SK-N-SH (cell line): ENCODE measurements around the gene COP1. TPM values are rescaled to one million over a fixed set of nuclear protein-coding genes. Genes with fewer than 3 reads are reported as not detected.

Source experiments
- CTCF ChIA-PET: fragments of 300-600, 350-600 bp; formaldehyde crosslinking; extraction: SDS; loops from one replicate; lab custom pipeline; 2021; lab: Yijun Ruan, JAX
- POLR2A ChIA-PET: fragments of 350-600 bp; sonication (Branson Sonifier 250); formaldehyde crosslinking; extraction: SDS; loops from one replicate; lab custom pipeline; 2020; ENCODE audit warnings: antibody characterized with exemption, inconsistent platforms; lab: Yijun Ruan, JAX
- DNase-seq: peaks from one replicate; pipeline ENCODE4 v3.0.0; 2012
- H2AFZ ChIP-seq: fragments of 200-600 bp; sonication (generic); 2 replicates; pipeline ENCODE4 v1.8.1; 2016; ENCODE audit warnings: antibody characterized with exemption, mild to moderate bottlenecking, low read depth
- H3F3A ChIP-seq: fragments of 200-600 bp; sonication (generic); replicated peaks from 2 replicates; pipeline ENCODE3; 2016; ENCODE audit warnings: antibody characterized with exemption, mild to moderate bottlenecking; ENCODE audit not compliant: insufficient read depth
- H3K27ac ChIP-seq, 2 experiments: fragments of 200-500 bp in 1 of 2; fragments of 200-600 bp in 1 of 2; sonication (Bioruptor generic) in 1 of 2; sonication (generic), shearing (Covaris generic) in 1 of 2; 2 replicates each; pipeline versions ENCODE4 v1.5.1 to v1.6.1; 2014 to 2016; ENCODE audit warnings: low read depth in 2 of 2, inconsistent platforms in 1 of 2, low read length in 1 of 2, mild to moderate bottlenecking in 1 of 2, mixed read lengths in 1 of 2
- H3K27me3 ChIP-seq: fragments of 200-600 bp; sonication (generic), shearing (Covaris generic); 2 replicates; pipeline ENCODE4 v1.6.1; 2016; ENCODE audit warnings: mixed run types; ENCODE audit not compliant: insufficient read depth
- H3K36me3 ChIP-seq, 2 experiments: fragments of 200-500 bp in 1 of 2; fragments of 200-600 bp in 1 of 2; sonication (Bioruptor generic) in 1 of 2; sonication (generic) in 1 of 2; replicated peaks in 1 of 2; 2 replicates each; pipeline versions ENCODE3 to v1.5.1; 2014 to 2016; ENCODE audit warnings: low read length in 1 of 2, mild to moderate bottlenecking in 1 of 2; ENCODE audit not compliant: insufficient read depth in 2 of 2, control insufficient read depth in 1 of 2
- H3K4me1 ChIP-seq, 2 experiments: fragments of 200-500 bp in 1 of 2; fragments of 200-600 bp in 1 of 2; sonication (Bioruptor generic) in 1 of 2; sonication (generic), shearing (Covaris generic) in 1 of 2; 2 replicates each; pipeline versions ENCODE4 v1.5.1 to v1.6.1; 2014 to 2016; ENCODE audit warnings: low read depth in 1 of 2, low read length in 1 of 2, mixed run types in 1 of 2; ENCODE audit not compliant: insufficient read depth in 2 of 2, control insufficient read depth in 1 of 2
- H3K4me2 ChIP-seq: fragments of 200-600 bp; sonication (generic), shearing (Covaris generic); 2 replicates; pipeline ENCODE4 v1.6.1; 2017; ENCODE audit warnings: mixed run types
- H3K4me3 ChIP-seq, 2 experiments: fragments of 200-500 bp in 1 of 2; fragments of 200-600 bp in 1 of 2; sonication (Bioruptor generic) in 1 of 2; sonication (generic), shearing (Covaris generic) in 1 of 2; 2 replicates each; pipeline versions ENCODE4 v1.5.1 to v1.8.1; 2014 to 2016; ENCODE audit warnings: low read depth in 2 of 2, inconsistent platforms in 1 of 2, low read length in 1 of 2, mild to moderate bottlenecking in 1 of 2, mixed read lengths in 1 of 2, moderate library complexity in 1 of 2
- H3K79me2 ChIP-seq: fragments of 200-600 bp; sonication (generic); 2 replicates; pipeline ENCODE4 v1.8.1; 2017; ENCODE audit warnings: mild to moderate bottlenecking; ENCODE audit not compliant: insufficient read depth
- H3K9ac ChIP-seq: fragments of 200-600 bp; sonication (generic); 2 replicates; pipeline ENCODE4 v1.6.1; 2017; ENCODE audit warnings: mixed run types
- H3K9me2 ChIP-seq: fragments of 200-600 bp; sonication (generic); 2 replicates; pipeline ENCODE4 v1.6.1; 2017; ENCODE audit warnings: mixed run types
- H3K9me3 ChIP-seq: fragments of 200-600 bp; sonication (generic); 2 replicates; pipeline ENCODE4 v1.6.1; 2017; ENCODE audit warnings: mixed run types, mild to moderate bottlenecking, moderate library complexity
- H4K20me1 ChIP-seq: fragments of 200-600 bp; sonication (generic); 2 replicates; pipeline ENCODE4 v1.6.1; 2017; ENCODE audit warnings: mild to moderate bottlenecking, mixed run types; ENCODE audit not compliant: insufficient read depth
- CHD2 ChIP-seq: fragments of 150-350 bp; IDR thresholded peaks from 2 replicates; pipeline ENCODE4 v1.6.1; 2018; ENCODE audit warnings: low read length; ENCODE audit not compliant: partially characterized antibody
- ELF1 ChIP-seq: IDR thresholded peaks from 2 replicates; pipeline ENCODE4 v1.4.0; 2012
- EP300 ChIP-seq, 2 experiments: IDR thresholded peaks; 2 replicates each; pipeline versions ENCODE4 v1.4.0 to v1.6.1; 2012; ENCODE audit warnings: borderline replicate concordance in 1 of 2, low read depth in 1 of 2, low read length in 1 of 2
- GABPA ChIP-seq: IDR thresholded peaks from 2 replicates; pipeline ENCODE4 v1.4.0; 2012; ENCODE audit warnings: low read depth, mild to moderate bottlenecking
- GATA2 ChIP-seq: sonication (generic); formaldehyde crosslinking; IDR thresholded peaks from 2 replicates; pipeline ENCODE4 v1.5.0; 2020; ENCODE audit warnings: mild to moderate bottlenecking, missing genetic modification reagents
- MEF2A ChIP-seq: IDR thresholded peaks from 2 replicates; pipeline ENCODE4 v1.4.0; 2012; ENCODE audit warnings: low read depth, borderline replicate concordance
- NFIC ChIP-seq: IDR thresholded peaks from 2 replicates; pipeline ENCODE4 v1.4.0; 2012; ENCODE audit warnings: borderline replicate concordance
- NRF1 ChIP-seq: IDR thresholded peaks from 2 replicates; pipeline ENCODE4 v1.6.1; 2012; ENCODE audit warnings: low read depth, mild to moderate bottlenecking, low read length
- RCOR1 ChIP-seq: fragments of 150-350 bp; IDR thresholded peaks from 2 replicates; pipeline ENCODE4 v1.6.1; 2017; ENCODE audit warnings: antibody characterized with exemption, low read length
- RFX5 ChIP-seq: IDR thresholded peaks from 2 replicates; pipeline ENCODE4 v1.6.1; 2012; ENCODE audit warnings: mild to moderate bottlenecking, improper control_type of control experiment, low read length
- RXRA ChIP-seq: IDR thresholded peaks from 2 replicates; pipeline ENCODE4 v1.4.0; 2012; ENCODE audit warnings: low read depth, mild to moderate bottlenecking, borderline replicate concordance
- SMC3 ChIP-seq: IDR thresholded peaks from 2 replicates; pipeline ENCODE4 v1.6.1; 2012; ENCODE audit warnings: low read depth, low read length, improper control_type of control experiment
- TAF1 ChIP-seq: IDR thresholded peaks from 2 replicates; pipeline ENCODE4 v1.6.1; 2012; ENCODE audit warnings: low read depth, mild to moderate bottlenecking, low read length, moderate library complexity, borderline replicate concordance
- TCF12 ChIP-seq: IDR thresholded peaks from 2 replicates; pipeline ENCODE4 v1.4.0; 2012
- TEAD4 ChIP-seq: IDR thresholded peaks from 2 replicates; pipeline ENCODE4 v1.4.0; 2012; ENCODE audit warnings: mild to moderate bottlenecking, borderline replicate concordance; ENCODE audit not compliant: insufficient read depth
- WGBS: methylation state at CpG from one replicate; pipeline ENCODE4 v1.1.6; 2017; ENCODE audit warnings: low lambda C conversion rate; 5-methylcytosine and 5-hydroxymethylcytosine counted together
- polyA plus RNA-seq, 3 experiments: library from polyadenylated mRNA; depleted of rRNA; stranded (reverse); fragments of >200 nt; gene quantifications; 2 replicates each; pipeline ENCODE4 v1.2.3, GENCODE V29; 2012
- TF ChIP-seq, protein P1 (sequence below): IDR thresholded peaks from 2 replicates; pipeline ENCODE4 v1.4.0; 2012; ENCODE audit warnings: low read depth
- TF ChIP-seq, protein P2 (sequence below): fragments of 150-350 bp; IDR thresholded peaks from 2 replicates; pipeline ENCODE4 v1.6.1; 2016; ENCODE audit warnings: mild to moderate bottlenecking, low read depth, low read length
- TF ChIP-seq, protein P3 (sequence below): fragments of 200-600 bp; sonication (generic); IDR thresholded peaks from 2 replicates; pipeline ENCODE4 v1.6.1; 2017; ENCODE audit warnings: antibody characterized with exemption, mild to moderate bottlenecking, moderate library complexity
- TF ChIP-seq, protein P4 (sequence below): IDR thresholded peaks from 2 replicates; pipeline ENCODE4 v1.4.0; 2012; ENCODE audit warnings: low read depth, borderline replicate concordance

The COP1 gene
- polyA plus RNA-seq, 1 of the 3 experiments (the other 2 are of a cell fraction) = 10.3 TPM

DNA sequence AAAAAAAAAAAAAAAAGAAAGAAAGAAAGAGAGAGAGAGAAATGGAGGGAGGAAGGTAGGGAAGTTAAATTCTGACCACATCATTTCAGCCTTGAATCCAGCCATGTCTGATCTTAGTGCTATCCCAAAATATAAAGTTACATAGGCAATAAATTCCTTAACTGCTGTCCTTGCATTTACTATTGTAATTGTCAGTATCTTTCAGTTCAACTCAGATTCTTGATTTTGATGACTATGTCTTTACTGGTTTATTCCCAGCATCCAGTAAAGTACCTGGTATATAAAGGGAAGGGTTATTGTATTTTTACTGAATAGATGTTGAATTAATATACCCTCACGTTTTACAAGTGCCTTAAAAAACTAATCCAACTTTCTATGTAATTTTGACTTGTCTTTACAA is 8.9 kb upstream of the COP1 start:
- WGBS = 3% methylated on average over 1 of the region's 1 CpG
- Histone ChIP-seq H3K36me3 (no peaks in the 10 kb centered on the region), H3K27ac (no peak overlapping the region), H3K4me3 (no peak overlapping the region), H3K9me3 (no peaks in the 10 kb centered on the region), H4K20me1 (no peaks in the 10 kb centered on the region), H2AFZ (no peak overlapping the region), H3K4me2 (no peak overlapping the region), H3K27me3 (no peaks in the 10 kb centered on the region), H3K79me2 (no peaks in the 10 kb centered on the region), H3K9me2 (no peaks in the 10 kb centered on the region), H3K4me1 (no peaks in the 10 kb centered on the region), H3K9ac (no peak overlapping the region), H3F3A (peaks cover 3% of the 10 kb centered on the region)
- no peak for DNase-seq
- ChIA-PET CTCF (no interaction called here), POLR2A (no interaction called here)
- TF ChIP-seq RXRA = no peak
- TF ChIP-seq MEF2A = no peak
- TF ChIP-seq, protein P1, sequence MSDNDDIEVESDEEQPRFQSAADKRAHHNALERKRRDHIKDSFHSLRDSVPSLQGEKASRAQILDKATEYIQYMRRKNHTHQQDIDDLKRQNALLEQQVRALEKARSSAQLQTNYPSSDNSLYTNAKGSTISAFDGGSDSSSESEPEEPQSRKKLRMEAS = no peak
- TF ChIP-seq RCOR1 = no peak
- TF ChIP-seq, protein P2, sequence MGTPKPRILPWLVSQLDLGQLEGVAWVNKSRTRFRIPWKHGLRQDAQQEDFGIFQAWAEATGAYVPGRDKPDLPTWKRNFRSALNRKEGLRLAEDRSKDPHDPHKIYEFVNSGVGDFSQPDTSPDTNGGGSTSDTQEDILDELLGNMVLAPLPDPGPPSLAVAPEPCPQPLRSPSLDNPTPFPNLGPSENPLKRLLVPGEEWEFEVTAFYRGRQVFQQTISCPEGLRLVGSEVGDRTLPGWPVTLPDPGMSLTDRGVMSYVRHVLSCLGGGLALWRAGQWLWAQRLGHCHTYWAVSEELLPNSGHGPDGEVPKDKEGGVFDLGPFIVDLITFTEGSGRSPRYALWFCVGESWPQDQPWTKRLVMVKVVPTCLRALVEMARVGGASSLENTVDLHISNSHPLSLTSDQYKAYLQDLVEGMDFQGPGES = no peak
- no peak for TF ChIP-seq GATA2 (CRISPR knock-in tag)
- TF ChIP-seq, protein P3, sequence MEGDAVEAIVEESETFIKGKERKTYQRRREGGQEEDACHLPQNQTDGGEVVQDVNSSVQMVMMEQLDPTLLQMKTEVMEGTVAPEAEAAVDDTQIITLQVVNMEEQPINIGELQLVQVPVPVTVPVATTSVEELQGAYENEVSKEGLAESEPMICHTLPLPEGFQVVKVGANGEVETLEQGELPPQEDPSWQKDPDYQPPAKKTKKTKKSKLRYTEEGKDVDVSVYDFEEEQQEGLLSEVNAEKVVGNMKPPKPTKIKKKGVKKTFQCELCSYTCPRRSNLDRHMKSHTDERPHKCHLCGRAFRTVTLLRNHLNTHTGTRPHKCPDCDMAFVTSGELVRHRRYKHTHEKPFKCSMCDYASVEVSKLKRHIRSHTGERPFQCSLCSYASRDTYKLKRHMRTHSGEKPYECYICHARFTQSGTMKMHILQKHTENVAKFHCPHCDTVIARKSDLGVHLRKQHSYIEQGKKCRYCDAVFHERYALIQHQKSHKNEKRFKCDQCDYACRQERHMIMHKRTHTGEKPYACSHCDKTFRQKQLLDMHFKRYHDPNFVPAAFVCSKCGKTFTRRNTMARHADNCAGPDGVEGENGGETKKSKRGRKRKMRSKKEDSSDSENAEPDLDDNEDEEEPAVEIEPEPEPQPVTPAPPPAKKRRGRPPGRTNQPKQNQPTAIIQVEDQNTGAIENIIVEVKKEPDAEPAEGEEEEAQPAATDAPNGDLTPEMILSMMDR = no peak
- no peak for TF ChIP-seq SMC3
- TF ChIP-seq TCF12 = no peak
- no peak for TF ChIP-seq NFIC
- TF ChIP-seq TAF1 = no peak
- TF ChIP-seq, protein P4, sequence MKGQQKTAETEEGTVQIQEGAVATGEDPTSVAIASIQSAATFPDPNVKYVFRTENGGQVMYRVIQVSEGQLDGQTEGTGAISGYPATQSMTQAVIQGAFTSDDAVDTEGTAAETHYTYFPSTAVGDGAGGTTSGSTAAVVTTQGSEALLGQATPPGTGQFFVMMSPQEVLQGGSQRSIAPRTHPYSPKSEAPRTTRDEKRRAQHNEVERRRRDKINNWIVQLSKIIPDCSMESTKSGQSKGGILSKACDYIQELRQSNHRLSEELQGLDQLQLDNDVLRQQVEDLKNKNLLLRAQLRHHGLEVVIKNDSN = no peak
- TF ChIP-seq ELF1 = no peak
- TF ChIP-seq NRF1 = no peak
- TF ChIP-seq EP300 (IDR thresholded peaks at IDR 0.05; ENCODE audit: borderline replicate concordance in 1 of 2, low read depth in 1 of 2, low read length in 1 of 2) = no peak
- TF ChIP-seq CHD2 = no peak
- TF ChIP-seq RFX5 = no peak
- TF ChIP-seq TEAD4 = no peak
- no peak for TF ChIP-seq GABPA
